Putamen (tissue), 1 donor: Measurements from ENCODE around the gene PFDN6.
A peak's percentile ranks its signal among the peaks of the same experiment; 100 is the strongest.
"Not testable (repeated sequence)": the region's sequence is repeated elsewhere in the genome, so short reads cannot be mapped to it uniquely, and the experiment has no call there.

Experiments
- DNase-seq: peaks from one replicate; pipeline ENCODE4 v3.0.0-alpha.2; 2016; ENCODE audit warnings: low spot score

Gene PFDN6

GRCh38 chr6:33288921-33289783 is at the start of gene PFDN6, which contains the start of gene WDR46:
TSS of gene PFDN6 (plus strand) at chr6:33289601. CDS start at chr6:33289857, 256 bp downstream.
TSS of gene WDR46 (minus strand) at chr6:33289239. CDS start at chr6:33289170, 69 bp downstream.
- DNase-seq: peak; percentile 97

- DNase-seq: no peak
These were observed 47.4 kb upstream of the PFDN6 start for GRCh38 chr6:33241968-33242367.

DNA sequence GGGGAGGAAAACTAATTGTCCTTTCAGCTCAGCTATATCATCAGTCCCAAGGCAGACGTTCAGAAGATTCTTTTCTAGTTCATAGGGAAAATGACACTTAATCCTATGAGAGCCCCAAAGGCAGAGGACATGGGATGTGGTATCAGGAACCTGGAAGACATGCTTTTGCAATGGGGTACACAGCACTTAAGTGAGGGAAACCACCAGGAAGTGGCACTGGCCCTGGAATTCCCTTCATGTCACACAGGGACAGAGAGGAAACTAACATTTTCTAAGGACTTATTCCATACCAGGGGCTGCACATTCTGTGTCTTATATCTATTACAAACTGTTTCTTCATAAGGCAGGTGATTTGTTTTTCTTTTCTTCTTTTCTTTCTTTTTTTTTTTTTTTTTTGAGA is 45.9 kb upstream of the PFDN6 start:
- DNase-seq: no peak

- DNase-seq: peak; percentile 84
These were observed 41.3 kb upstream of the PFDN6 start for GRCh38 chr6:33247977-33248642.

DNA sequence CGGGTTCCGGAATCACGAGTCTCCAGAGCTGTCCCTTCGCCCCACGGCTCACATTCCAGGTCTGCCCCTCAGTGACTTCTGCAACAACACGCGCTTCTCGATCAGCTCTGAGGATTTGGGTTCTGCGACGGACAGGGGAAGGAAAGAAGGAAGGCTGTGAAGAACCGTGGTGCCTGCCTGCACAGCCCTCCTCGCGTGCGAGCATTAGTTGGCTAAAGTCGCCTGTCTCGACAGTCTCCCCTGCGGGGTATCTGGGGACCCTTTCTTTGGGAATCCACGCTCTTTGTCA is 40.8 kb upstream of the PFDN6 start:
- DNase-seq: no peak

DNA sequence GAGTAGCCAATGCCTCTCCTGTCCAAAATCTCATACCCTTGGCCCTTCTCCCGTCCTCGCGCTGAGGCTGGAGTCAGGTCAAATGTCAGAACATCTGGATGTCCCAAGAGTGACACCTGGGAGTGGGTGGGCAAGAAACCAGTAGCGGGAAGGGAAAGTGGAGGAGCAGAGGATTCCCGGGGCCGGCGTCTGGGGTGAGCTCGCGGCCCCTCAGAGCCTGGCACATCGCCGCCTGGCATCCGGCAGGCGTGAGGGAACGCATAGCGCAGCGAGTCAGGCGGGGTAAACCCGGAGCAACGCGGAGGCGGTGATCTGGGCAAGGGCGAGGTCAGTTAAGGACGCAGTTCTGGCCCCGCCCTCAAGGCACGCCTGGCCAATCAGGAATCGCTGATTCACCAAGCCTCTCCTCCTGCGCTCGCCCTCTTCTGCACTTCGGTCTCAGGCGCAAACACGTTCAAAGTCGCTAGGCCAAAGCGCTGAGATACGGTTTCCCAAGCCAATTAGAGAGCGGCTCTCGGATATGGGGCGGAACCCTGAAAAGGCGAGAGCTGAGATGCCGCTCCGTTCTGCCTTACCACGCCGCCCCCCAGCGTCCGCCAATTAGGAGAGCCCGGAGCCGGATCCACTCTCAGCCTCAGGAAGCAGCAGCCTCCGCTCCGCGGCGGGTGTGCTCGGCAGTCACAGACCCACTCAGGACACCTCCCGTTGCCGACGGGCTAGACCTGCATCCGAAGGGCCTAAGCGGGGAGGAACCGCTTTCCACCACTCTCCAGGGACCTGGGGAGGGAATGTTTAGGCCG is 40.3 kb upstream of the PFDN6 start:
- peak; percentile 99 for DNase-seq

DNA sequence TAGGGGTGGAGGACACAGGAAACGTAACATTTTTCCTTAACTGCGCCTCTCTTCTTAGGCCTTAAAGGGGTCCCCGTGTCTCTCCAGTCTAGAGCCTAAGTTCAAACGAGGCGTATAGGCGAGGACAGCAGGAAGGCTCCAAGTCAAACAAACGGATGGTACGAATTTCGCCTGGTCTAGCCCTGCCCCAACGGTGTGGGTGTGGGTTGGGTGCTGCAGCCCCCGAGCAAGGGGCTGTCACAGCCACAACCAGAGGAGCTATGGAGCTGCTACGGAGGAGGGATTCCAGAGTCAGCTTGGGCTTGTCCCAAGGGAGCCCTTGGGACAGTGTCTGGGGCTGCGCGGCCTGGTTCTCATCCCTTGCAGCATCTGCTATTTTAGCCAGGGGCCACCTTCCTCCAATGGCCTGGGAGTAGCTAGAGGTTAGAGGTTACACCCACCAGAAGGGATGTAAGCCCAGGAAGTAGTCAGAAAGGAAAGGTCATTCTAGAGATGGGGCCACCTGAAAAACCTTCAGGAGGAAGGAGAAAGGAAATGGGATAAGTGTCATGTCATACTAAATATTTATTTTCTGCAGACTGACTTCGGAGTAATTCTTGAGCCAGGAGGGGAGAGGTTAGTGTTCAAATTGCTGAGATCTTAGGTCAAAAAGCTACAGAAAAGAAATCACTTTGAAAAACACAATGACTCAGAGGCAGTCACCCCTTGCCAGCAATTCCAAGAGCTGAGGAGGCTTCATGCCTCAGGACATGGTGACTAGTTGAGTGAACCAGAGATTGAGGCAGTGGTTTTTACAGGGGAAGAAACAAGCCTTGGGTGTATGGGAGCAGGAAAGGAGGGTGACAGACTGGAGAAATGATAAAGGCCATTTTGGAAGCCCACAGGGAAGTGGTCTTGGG is 39.4 kb upstream of the PFDN6 start:
- no peak for DNase-seq

GRCh38 chr6:33250731-33251130 is 38.7 kb upstream of the PFDN6 start:
- no peak for DNase-seq

GRCh38 chr6:33251395-33252012 is 37.9 kb upstream of the PFDN6 start:
- no peak for DNase-seq

- no peak for DNase-seq
These were observed 36.6 kb upstream of the PFDN6 start for GRCh38 chr6:33252759-33253158.

- no peak for DNase-seq
These were observed 34.8 kb upstream of the PFDN6 start for GRCh38 chr6:33254591-33254990.

- DNase-seq: no peak
These were observed 30.4 kb upstream of the PFDN6 start for GRCh38 chr6:33259032-33259431.

GRCh38 chr6:33262490-33262889 is 26.9 kb upstream of the PFDN6 start:
- DNase-seq: not testable (repeated sequence)

- DNase-seq: no peak
These were observed 25.4 kb upstream of the PFDN6 start for GRCh38 chr6:33264015-33264414.

- DNase-seq: no peak
These were observed 18.3 kb upstream of the PFDN6 start for GRCh38 chr6:33271117-33271467.

DNA sequence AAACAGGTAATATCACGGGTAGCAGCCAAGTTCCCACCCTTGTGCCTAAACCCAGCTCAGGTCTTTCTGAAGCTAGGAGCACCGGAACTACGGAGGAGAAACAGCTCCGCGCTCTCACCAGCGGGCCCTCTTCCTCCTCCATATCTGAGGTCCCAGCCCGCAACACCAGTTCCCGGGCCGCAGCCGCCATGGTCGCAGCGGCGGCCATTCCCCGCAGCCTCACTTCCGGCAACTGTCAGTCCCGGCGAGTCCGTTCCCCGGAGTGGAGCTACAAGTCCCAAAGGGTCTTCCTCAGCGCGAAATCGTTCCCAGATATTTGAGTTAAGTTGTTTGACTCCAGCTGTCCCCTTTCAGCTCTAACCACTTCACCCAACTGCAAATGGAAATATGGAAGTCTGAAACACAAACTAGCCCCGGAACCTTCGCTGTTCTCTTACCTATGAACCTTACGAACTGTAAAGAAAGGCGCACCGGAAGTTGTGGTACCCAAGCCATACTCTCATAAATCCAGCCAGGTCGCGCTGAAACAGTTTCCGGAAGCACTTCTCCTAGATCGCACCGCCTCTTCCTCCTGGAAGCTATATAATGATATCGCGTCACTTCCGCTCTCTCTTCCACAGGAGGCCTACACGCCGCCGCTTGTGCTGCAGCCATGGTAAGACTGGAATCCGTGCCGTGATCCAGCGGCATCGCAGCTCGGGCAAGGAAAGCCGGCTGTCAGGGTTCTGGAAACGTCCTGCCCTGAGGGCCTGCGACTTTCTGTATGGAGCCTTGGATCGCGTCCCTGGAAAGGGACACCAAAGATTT is 17.7 kb upstream of the PFDN6 start, which contains the start of the genes RPS18 and VPS52:
TSS of gene RPS18 (plus strand) at position 608 of the 807 bp plus-strand sequence. CDS start at position 653, 45 bp downstream.
TSS of gene VPS52 (minus strand) at position 409 of the 807 bp plus-strand sequence. CDS start at position 208, 201 bp downstream.
- DNase-seq: peak; percentile 99

GRCh38 chr6:33272275-33273128 is 16.9 kb upstream of the PFDN6 start:
- DNase-seq: no peak

DNA sequence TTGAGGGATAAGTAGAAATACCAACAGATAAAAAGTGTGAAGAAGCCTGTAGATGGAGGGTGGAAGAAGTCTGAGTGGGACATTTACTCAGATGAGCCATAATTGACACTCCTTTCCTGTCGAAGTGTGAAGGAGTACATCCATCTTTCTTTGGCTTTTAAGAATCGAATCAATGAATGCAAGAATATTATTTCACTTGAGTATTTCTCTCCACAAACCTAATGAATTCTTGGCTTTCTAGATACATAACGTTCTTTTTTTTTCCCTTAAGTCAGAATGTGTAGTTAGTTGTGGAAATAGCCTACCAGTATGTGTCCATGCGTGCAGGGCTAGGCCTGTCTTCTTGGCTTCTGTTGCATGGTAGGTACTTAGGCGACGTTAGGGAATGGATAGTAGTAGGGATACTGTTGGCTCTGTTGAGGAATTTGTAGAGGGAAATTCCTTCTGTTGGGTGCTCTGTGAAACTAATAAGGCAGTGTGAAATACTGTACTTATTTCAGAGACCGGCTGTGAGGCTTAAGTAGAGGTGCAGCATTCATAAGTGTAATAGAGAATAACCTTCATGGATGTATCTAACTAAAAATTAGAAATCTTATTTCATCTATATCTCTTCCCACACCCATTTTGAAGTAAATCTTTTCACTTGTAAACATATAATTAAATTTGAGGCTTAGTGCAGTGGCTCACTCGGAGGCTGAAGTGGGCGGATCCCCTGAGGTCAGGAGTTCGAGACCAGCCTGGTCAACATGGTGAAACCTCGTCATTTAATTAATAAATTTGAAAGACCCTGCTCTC is 16.1 kb upstream of the PFDN6 start:
- DNase-seq: no peak
